Measurements from ENCODE around the gene ACACA. TPM values are rescaled to one million over a fixed set of nuclear protein-coding genes. Genes with fewer than 3 reads are reported as not detected.
A peak's percentile ranks its signal among the peaks of the same experiment; 100 is the strongest.

The ACACA gene
- total and polyA plus RNA-seq, 9 of the 15 experiments (the other 6 are each of a cell fraction or from before 2014, with no cell fraction given), result 35.9 to 135 (median 88.4) TPM

- Histone ChIP-seq H3K9me3 (replicated peaks; ENCODE audit: control insufficient read depth, insufficient read depth, low read depth, low read length) (no peaks in the 10 kb centered on the region), H3K4me3 (no peak overlapping the region), H3K9ac (ENCODE audit: insufficient read depth in 1 of 2, low read depth in 2 of 2, low read length in 2 of 2) (peak overlapping the region in 1 of 2 experiments; percentile 24; a peak in 1 of 4 replicates), H3K36me3 (ENCODE audit: control insufficient read depth, insufficient read depth, low read length) (peaks cover 63% of the 10 kb centered on the region; the same call in 2 of the 3 replicates), H3K9me1 (ENCODE audit: control insufficient read depth, insufficient read depth, low read length) (no peaks in the 10 kb centered on the region), H3K4me2 (ENCODE audit: insufficient read depth, low read length) (no peak overlapping the region), H3K79me2 (ENCODE audit: control insufficient read depth, insufficient read depth, low read length) (peaks cover 73% of the 10 kb centered on the region), H3K4me1 (replicated peaks in 1 of 2; ENCODE audit: control insufficient read depth in 2 of 2, insufficient read depth in 2 of 2, low read length in 2 of 2) (peaks cover 5 to 11% of the 10 kb centered on the region in 2 experiments; a peak in 4 of 5 replicates), H4K20me1 (replicated peaks; ENCODE audit: control insufficient read depth, insufficient read depth, low read length) (no peaks in the 10 kb centered on the region), H2AFZ (ENCODE audit: low read depth, low read length) (no peak overlapping the region), H3K27me3 (ENCODE audit: control insufficient read depth in 2 of 2, insufficient read depth in 2 of 2, low read length in 2 of 2) (no peaks in the 10 kb centered on the region), H3K27ac (ENCODE audit: extremely low read depth, low read depth, low read length) (no peak overlapping the region; the same call in 2 of the 3 replicates)
- FAIRE-seq (no peak), DNase-seq (ENCODE audit: extremely low read depth in 1 of 4, low spot score in 3 of 4) (no peak), ATAC-seq (no peak)
- ChIA-PET POLR2A (interaction anchor here (0.9 kb wide), 1 partner anchor 19 kb away, joined by 3 read pairs; no protein-coding TSS in a partner anchor), CTCF (ENCODE audit: low intra/inter-chr PET ratio) (no interaction called here)
- WGBS (ENCODE audit: insufficient coverage, low coverage, missing lambda C conversion rate), result 69% methylated on average over 1 of the region's 2 CpGs
- 0 out of 2 replicates have a peak, but pooled peaks have one; percentile 28 for TF ChIP-seq POLR2A (conservative IDR thresholded peaks at IDR 0.05)
- no peak for TF ChIP-seq KAT8 (IDR thresholded peaks at IDR 0.05; ENCODE audit: low read depth)
- no TSS peak for BruUV-seq (replicated peaks)
- in situ Hi-C loops (cut with MboI) (no loop called here), intact Hi-C loops (cut with micrococcal nuclease) (no loop called here)
Measured at GRCh38 chr17:37305406-37305905, 101.2 kb downstream of the ACACA start.

GRCh38 chr17:37301288-37301687, 105.3 kb downstream of the ACACA start:
- ATAC-seq (peak; percentile 90), DNase-seq (ENCODE audit: extremely low read depth in 1 of 4, low spot score in 3 of 4) (peak in 2 of 4 experiments; percentile 48 to 54), FAIRE-seq (no peak)
- ChIA-PET CTCF (ENCODE audit: low intra/inter-chr PET ratio) (no interaction called here), POLR2A (interaction anchor here (0.6 to 2.9 kb wide), 7 partner anchors 10 to 137 kb away, joined by 3 to 16 read pairs (median 3); no protein-coding TSS in a partner anchor)
- Histone ChIP-seq H3K9ac (ENCODE audit: insufficient read depth in 1 of 2, low read depth in 2 of 2, low read length in 2 of 2) (no peak overlapping the region), H2AFZ (ENCODE audit: low read depth, low read length) (no peak overlapping the region), H3K79me2 (ENCODE audit: control insufficient read depth, insufficient read depth, low read length) (peaks cover 66% of the 10 kb centered on the region), H3K4me3 (no peak overlapping the region), H3K4me2 (ENCODE audit: insufficient read depth, low read length) (peak overlapping the region; percentile 26; the same call in 1 of the 2 replicates), H3K36me3 (ENCODE audit: control insufficient read depth, insufficient read depth, low read length) (peaks cover 50% of the 10 kb centered on the region; the same call in 2 of the 3 replicates), H3K9me3 (replicated peaks; ENCODE audit: control insufficient read depth, insufficient read depth, low read depth, low read length) (no peaks in the 10 kb centered on the region), H4K20me1 (replicated peaks; ENCODE audit: control insufficient read depth, insufficient read depth, low read length) (no peaks in the 10 kb centered on the region), H3K27me3 (ENCODE audit: control insufficient read depth in 2 of 2, insufficient read depth in 2 of 2, low read length in 2 of 2) (no peaks in the 10 kb centered on the region), H3K27ac (ENCODE audit: extremely low read depth, low read depth, low read length) (peak overlapping the region; percentile 51; the same call in 2 of the 3 replicates), H3K9me1 (ENCODE audit: control insufficient read depth, insufficient read depth, low read length) (no peaks in the 10 kb centered on the region), H3K4me1 (replicated peaks in 1 of 2; ENCODE audit: control insufficient read depth in 2 of 2, insufficient read depth in 2 of 2, low read length in 2 of 2) (peaks cover 5 to 11% of the 10 kb centered on the region in 2 experiments; a peak in 4 of 5 replicates)
- no TSS peak for BruUV-seq (replicated peaks)
- in situ Hi-C loops (cut with MboI) (no loop called here), intact Hi-C loops (cut with micrococcal nuclease) (no loop called here)
- 28% methylated on average over 4 of the region's 4 CpGs for whole genome bisulfite sequencing (ENCODE audit: insufficient coverage, low coverage, missing lambda C conversion rate)
- no peak for TF ChIP-seq ZNF589 (CRISPR knock-in tag; IDR thresholded peaks at IDR 0.05; ENCODE audit: low read depth)
- TF ChIP-seq ZNF584 (CRISPR knock-in tag; IDR thresholded peaks at IDR 0.05; ENCODE audit: low read depth), result no peak
- TF ChIP-seq CREM (IDR thresholded peaks at IDR 0.05; ENCODE audit: low read depth), result peak; percentile 72
- peak; percentile 83 for TF ChIP-seq MAFF (IDR thresholded peaks at IDR 0.05; ENCODE audit: low read length)
- TF ChIP-seq JUND (IDR thresholded peaks at IDR 0.05; ENCODE audit: borderline replicate concordance, low read depth, low read length), result peak; percentile 35; the same call in 1 of the 2 replicates
- no peak; the same call in 2 of the 3 replicates for TF ChIP-seq JUND (tag; IDR thresholded peaks at IDR 0.05; ENCODE audit: borderline replicate concordance, low read depth, low read length)
- TF ChIP-seq HNRNPUL1 (IDR thresholded peaks at IDR 0.05; ENCODE audit: low read length), result no peak
- peak; percentile 92 for TF ChIP-seq NFE2 (IDR thresholded peaks at IDR 0.05; ENCODE audit: low read depth)
- no peak for TF ChIP-seq ZNF165 (CRISPR knock-in tag; IDR thresholded peaks at IDR 0.05; ENCODE audit: borderline replicate concordance)
- no peak for TF ChIP-seq ZNF146 (CRISPR knock-in tag; IDR thresholded peaks at IDR 0.05; ENCODE audit: unreplicated experiment)
- no peak for TF ChIP-seq U2AF1 (optimal IDR thresholded peaks at IDR 0.05; ENCODE audit: low read depth, low read length)
- TF ChIP-seq ZNF77 (CRISPR knock-in tag; IDR thresholded peaks at IDR 0.05), result no peak
- no peak for TF ChIP-seq ZNF778 (CRISPR knock-in tag; IDR thresholded peaks at IDR 0.05)

Measured in K562 (cell line).